Neural progenitor cell (in vitro differentiated cells): ENCODE measurements around the gene QKI.

Experiments
- EZH2 ChIP-seq: fragments of 200-600 bp; sonication (generic); IDR thresholded peaks from 2 replicates; pipeline ENCODE4 v1.6.1; 2017; ENCODE audit warnings: antibody characterized with exemption, mild to moderate bottlenecking, moderate library complexity
- EZH2phosphoT487 ChIP-seq: fragments of 200-600 bp; sonication (generic); IDR thresholded peaks from 2 replicates; pipeline ENCODE4 v1.6.1; 2017; ENCODE audit warnings: antibody characterized with exemption
- TF ChIP-seq, protein P1 (sequence below): fragments of 200-600 bp; sonication (generic); IDR thresholded peaks from 2 replicates; pipeline ENCODE4 v1.5.1; 2017; ENCODE audit warnings: antibody characterized with exemption, mild to moderate bottlenecking

DNA sequence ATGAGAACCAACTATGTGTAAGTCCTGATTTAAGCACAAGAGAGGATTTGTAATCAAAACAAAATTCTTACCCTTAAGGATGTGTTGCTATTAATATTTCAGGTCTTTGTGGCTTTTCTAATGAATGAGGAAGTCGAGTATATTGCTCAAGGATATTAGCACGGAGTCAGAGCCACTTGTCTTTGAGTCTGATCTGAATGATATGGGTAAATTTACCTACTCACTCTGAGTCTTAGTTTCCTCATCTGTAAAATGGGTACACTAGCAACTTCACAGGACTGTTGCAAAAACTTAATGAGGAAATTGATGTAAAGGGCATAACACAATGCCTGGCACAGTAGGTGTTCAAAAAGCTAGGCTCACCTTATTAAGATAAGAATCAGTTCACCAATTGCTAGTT, 30.0 kb upstream of the QKI start:
- TF ChIP-seq, protein P1, sequence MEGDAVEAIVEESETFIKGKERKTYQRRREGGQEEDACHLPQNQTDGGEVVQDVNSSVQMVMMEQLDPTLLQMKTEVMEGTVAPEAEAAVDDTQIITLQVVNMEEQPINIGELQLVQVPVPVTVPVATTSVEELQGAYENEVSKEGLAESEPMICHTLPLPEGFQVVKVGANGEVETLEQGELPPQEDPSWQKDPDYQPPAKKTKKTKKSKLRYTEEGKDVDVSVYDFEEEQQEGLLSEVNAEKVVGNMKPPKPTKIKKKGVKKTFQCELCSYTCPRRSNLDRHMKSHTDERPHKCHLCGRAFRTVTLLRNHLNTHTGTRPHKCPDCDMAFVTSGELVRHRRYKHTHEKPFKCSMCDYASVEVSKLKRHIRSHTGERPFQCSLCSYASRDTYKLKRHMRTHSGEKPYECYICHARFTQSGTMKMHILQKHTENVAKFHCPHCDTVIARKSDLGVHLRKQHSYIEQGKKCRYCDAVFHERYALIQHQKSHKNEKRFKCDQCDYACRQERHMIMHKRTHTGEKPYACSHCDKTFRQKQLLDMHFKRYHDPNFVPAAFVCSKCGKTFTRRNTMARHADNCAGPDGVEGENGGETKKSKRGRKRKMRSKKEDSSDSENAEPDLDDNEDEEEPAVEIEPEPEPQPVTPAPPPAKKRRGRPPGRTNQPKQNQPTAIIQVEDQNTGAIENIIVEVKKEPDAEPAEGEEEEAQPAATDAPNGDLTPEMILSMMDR = no peak
- TF ChIP-seq EZH2 (no peak), EZH2phosphoT487 (no peak)
